Panc1 (cell line): ENCODE measurements around the gene GRM4. TPM values are rescaled to one million over a fixed set of nuclear protein-coding genes. Genes with fewer than 3 reads are reported as not detected.

Experiments
- ATAC-seq: fragments of 200-7000 bp; cut with Tn5 transposase; 2 replicates; pipeline ENCODE4 v1.9.1; 2020; ENCODE audit warnings: mild to moderate bottlenecking, moderate library complexity
- BruUV-seq: library from RNA; stranded (reverse); fragments of 400-500 nt; replicated peaks from 2 replicates; lab custom pipeline; 2021; lab: Mats Ljungman, UMichigan
- CTCF ChIA-PET: fragments of 300-600 bp; sonication (Branson Sonifier 250); formaldehyde crosslinking; loops from one replicate; lab custom pipeline; 2022; ENCODE audit warnings: antibody characterized with exemption; lab: Charles Lee
- POLR2A ChIA-PET: fragments of 300-600 bp; sonication (Branson Sonifier 250); formaldehyde crosslinking; loops from one replicate; lab custom pipeline; 2022; ENCODE audit warnings: antibody characterized with exemption; lab: Charles Lee
- DNase-seq: peaks from one replicate; pipeline ENCODE4 v3.0.0-alpha.2; 2010; ENCODE audit warnings: low read depth, low spot score
- H3K27ac ChIP-seq: 2 replicates; pipeline ENCODE4 v1.5.1; 2011; ENCODE audit warnings: mild to moderate bottlenecking, low read length, inconsistent platforms
- H3K27me3 ChIP-seq: fragments of 200-500 bp; sonication (Bioruptor generic); 2 replicates; pipeline ENCODE4 v1.6.0; 2014; ENCODE audit warnings: low read length, inconsistent platforms; ENCODE audit not compliant: control insufficient read depth, insufficient read depth
- H3K36me3 ChIP-seq: fragments of 200-500 bp; sonication (Bioruptor generic); 2 replicates; pipeline ENCODE4 v1.5.1; 2014; ENCODE audit warnings: inconsistent platforms, mild to moderate bottlenecking, low read length, moderate library complexity; ENCODE audit not compliant: control insufficient read depth, insufficient read depth
- H3K4me1 ChIP-seq: 2 replicates; pipeline ENCODE4 v1.5.1; 2011; ENCODE audit warnings: inconsistent platforms, mild to moderate bottlenecking, low read length, moderate library complexity; ENCODE audit not compliant: control insufficient read depth, insufficient read depth
- H3K4me3 ChIP-seq, 2 experiments: 2 replicates each; pipeline ENCODE4 v1.5.1; 2011 to 2012; ENCODE audit warnings: low read depth in 2 of 2, low read length in 2 of 2, mild to moderate bottlenecking in 2 of 2, inconsistent platforms in 1 of 2, moderate library complexity in 1 of 2
- H3K9me3 ChIP-seq: fragments of 200-500 bp; sonication (Bioruptor generic); 2 replicates; pipeline ENCODE4 v1.5.1; 2014; ENCODE audit warnings: low read depth, mild to moderate bottlenecking, inconsistent platforms, low read length, moderate library complexity; ENCODE audit not compliant: control insufficient read depth, insufficient read depth
- CTCF ChIP-seq: fragments of 450-650 bp; IDR thresholded peaks from 2 replicates; pipeline ENCODE4 v1.5.1; 2017; ENCODE audit warnings: mild to moderate bottlenecking
- POLR2AphosphoS5 ChIP-seq: IDR thresholded peaks from 2 replicates; pipeline ENCODE4 v1.6.1; 2012; ENCODE audit warnings: mild to moderate bottlenecking, low read depth, low read length, moderate library complexity
- REST ChIP-seq, 2 experiments: IDR thresholded peaks; 2 replicates each; pipeline ENCODE4 v1.6.1; 2011 to 2012; ENCODE audit warnings: low read depth in 2 of 2, control low read depth in 1 of 2, low read length in 1 of 2, mild to moderate bottlenecking in 1 of 2, moderate library complexity in 1 of 2; ENCODE audit not compliant: insufficient read depth in 1 of 2
- SIN3A ChIP-seq: IDR thresholded peaks from 2 replicates; pipeline ENCODE4 v1.6.1; 2012; ENCODE audit warnings: low read depth, mild to moderate bottlenecking, low read length, moderate library complexity, borderline replicate concordance; ENCODE audit not compliant: insufficient read depth
- TCF7L2 ChIP-seq: IDR thresholded peaks from 2 replicates; pipeline ENCODE4 v1.6.1; 2011; ENCODE audit warnings: mild to moderate bottlenecking, low read depth, low read length, inconsistent platforms
- in situ Hi-C: cut with HindIII; loops from 2 replicates; pipeline ENCODE4 v1.10.0; 2016; ENCODE audit warnings: low sequenced_read_pairs, low pct_unique_long_range_greater_than_20kb
- intact Hi-C: fragments of 100-400 bp; cut with micrococcal nuclease; formaldehyde crosslinking; loops from one replicate; pipeline ENCODE4 v1.10.0; 2022; ENCODE audit not compliant: unreplicated experiment
- total RNA-seq: library from RNA; stranded (reverse); gene quantifications from one replicate; pipeline ENCODE4 v1.2.1, GENCODE V29; 2021; ENCODE audit not compliant: unreplicated experiment

The GRM4 gene
- total RNA-seq, 1 experiment from 2014 or later = 1.3 TPM

GRCh38 chr6:33993091-33993490 is 152.8 kb downstream of the GRM4 start:
- H3K27me3 ChIP-seq = no peaks in the 10 kb centered on the region
- BruUV-seq = no TSS peak

GRCh38 chr6:33992191-33992590 is 153.7 kb downstream of the GRM4 start:
- ATAC-seq = no peak
- POLR2A ChIA-PET = interaction anchor here (0.6 kb wide), 1 partner anchor 20 kb away, joined by 6 read pairs; no protein-coding TSS in a partner anchor
- no peaks in the 10 kb centered on the region for H3K36me3 ChIP-seq
- no TSS peak for BruUV-seq
- intact Hi-C loops = no loop called here
- no peak for DNase-seq
- H3K27ac ChIP-seq = no peak overlapping the region
- TF ChIP-seq REST (IDR thresholded peaks at IDR 0.05; ENCODE audit: insufficient read depth in 1 of 2, low read depth in 2 of 2, low read length in 1 of 2) (no peak), POLR2AphosphoS5 (no peak), CTCF (no peak), TCF7L2 (no peak), SIN3A (no peak)
- no peaks in the 10 kb centered on the region for H3K27me3 ChIP-seq
- in situ Hi-C loops = no loop called here
- H3K4me3 ChIP-seq = no peak overlapping the region
- H3K9me3 ChIP-seq = peaks cover 2% of the 10 kb centered on the region; the same call in 1 of the 2 replicates
- CTCF ChIA-PET = interaction anchor here (0.7 kb wide), 1 partner anchor 55 kb away, joined by 4 read pairs; no protein-coding TSS in a partner anchor
- peaks cover 18% of the 10 kb centered on the region for H3K4me1 ChIP-seq

More at GRCh38 chr6:33993091-33993490, 152.8 kb downstream of the GRM4 start:
- H3K4me1 ChIP-seq = peaks cover 9% of the 10 kb centered on the region
- ChIA-PET POLR2A (interaction anchor here (0.5 to 0.6 kb wide), 2 partner anchors 21 to 282 kb away, joined by 3 to 6 read pairs; partner anchors contain the start of gene UQCC2), CTCF (no interaction called here)
- ATAC-seq = no peak
- H3K9me3 ChIP-seq = peaks cover 4% of the 10 kb centered on the region; the same call in 1 of the 2 replicates
- intact Hi-C loops = no loop called here
- no peak overlapping the region for H3K4me3 ChIP-seq
- no peak overlapping the region for H3K27ac ChIP-seq
- no peak for DNase-seq
- no peaks in the 10 kb centered on the region for H3K36me3 ChIP-seq
- TF ChIP-seq REST (IDR thresholded peaks at IDR 0.05; ENCODE audit: insufficient read depth in 1 of 2, low read depth in 2 of 2, low read length in 1 of 2) (no peak), SIN3A (no peak), TCF7L2 (no peak), CTCF (no peak), POLR2AphosphoS5 (no peak)
- in situ Hi-C loops = no loop called here
